GM21717 (cell line): ENCODE measurements around the gene ADARB1.

Source experiments
- ATAC-seq: cut with Tn5 transposase; IDR thresholded peaks from one replicate; pipeline ENCODE4 v1.9.1; 2021; ENCODE audit warnings: mild to moderate bottlenecking, moderate library complexity; ENCODE audit not compliant: unreplicated experiment

Gene ADARB1

DNA sequence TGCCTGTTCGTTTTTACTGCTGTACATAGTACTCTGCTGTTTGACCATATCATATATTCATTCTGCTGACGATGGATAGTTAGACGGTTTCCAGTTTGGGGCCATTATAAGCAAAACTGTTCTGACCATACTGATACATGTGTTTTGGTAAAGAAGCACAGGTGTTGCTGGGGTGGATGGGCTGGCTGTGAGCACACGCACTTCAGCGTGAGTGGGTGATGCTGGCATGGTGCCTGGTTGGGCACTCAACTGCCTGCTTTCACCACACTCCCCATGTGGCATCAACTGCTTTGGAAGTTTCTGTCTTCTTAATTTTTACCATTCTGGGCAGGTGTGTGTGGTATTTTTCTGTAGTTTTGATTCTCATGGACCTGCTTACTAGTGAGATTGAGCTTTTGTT lies 37.3 kb downstream of the ADARB1 start:
- ATAC-seq = no peak

DNA sequence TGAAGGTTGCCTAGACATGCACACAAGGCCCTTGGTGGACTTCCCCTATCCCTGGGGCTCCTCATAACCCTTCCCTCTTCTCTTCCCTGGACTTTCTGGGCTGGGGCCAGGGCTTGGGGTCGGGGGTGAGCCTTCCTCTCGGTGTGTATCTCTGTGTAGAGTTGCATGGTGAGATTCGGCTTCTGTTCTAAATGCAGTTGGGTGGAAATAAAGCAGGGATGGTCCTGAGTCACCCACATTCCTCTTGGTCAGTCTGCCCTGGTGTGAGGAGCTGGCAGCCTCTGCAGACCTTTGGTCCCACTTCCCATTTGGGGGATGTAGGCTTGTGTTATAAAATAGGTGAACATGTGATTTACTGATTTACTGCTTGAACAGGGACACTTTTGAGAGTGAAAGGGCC lies 38.0 kb downstream of the ADARB1 start:
- no peak for ATAC-seq

DNA sequence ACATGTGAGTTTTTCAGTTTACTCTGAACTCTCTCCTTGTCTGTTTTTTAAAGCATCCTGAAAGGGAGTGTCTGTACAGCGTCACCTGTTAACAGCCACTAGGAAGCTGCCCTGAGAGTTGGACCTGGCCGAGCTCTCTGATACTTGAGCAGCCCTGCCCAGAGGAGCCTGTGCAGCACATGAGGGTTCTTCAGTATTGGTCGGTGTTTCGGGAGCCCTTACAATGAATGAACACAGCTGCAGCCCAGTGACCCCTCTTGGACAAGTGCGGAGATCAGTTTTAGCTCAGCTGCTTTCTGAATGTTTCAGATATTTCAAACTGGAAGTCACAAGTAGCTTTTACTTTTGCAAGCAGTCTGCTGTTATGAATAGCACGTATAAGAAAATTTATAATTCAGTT lies 39.2 kb downstream of the ADARB1 start:
- ATAC-seq = no peak

GRCh38 chr21:45114072-45114471 lies 39.7 kb downstream of the ADARB1 start:
- no peak for ATAC-seq

- ATAC-seq = no peak
These were observed 40.1 kb downstream of the ADARB1 start for GRCh38 chr21:45114475-45114874.

- no peak for ATAC-seq
These were observed 40.8 kb downstream of the ADARB1 start for GRCh38 chr21:45115141-45115540.

GRCh38 chr21:45116066-45116465 lies 41.7 kb downstream of the ADARB1 start:
- no peak for ATAC-seq

DNA sequence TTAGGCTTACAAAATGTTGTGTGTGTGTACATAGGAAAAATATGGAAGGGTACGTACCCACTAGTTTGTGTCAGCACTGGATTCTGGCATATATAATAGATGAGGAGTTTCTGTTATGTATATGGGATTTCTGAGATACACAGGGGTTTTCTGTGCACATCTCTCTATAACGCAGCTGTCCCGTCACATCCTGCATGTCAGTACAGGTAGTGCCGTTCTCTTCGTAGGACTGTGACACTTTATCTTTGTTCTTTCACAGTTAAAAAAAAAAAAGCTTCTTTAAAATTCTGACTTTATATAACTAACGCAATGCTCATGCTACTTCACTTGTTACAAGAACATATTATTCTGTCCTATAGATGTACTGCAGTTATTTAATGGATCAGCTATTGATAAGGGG lies 42.9 kb downstream of the ADARB1 start:
- ATAC-seq = no peak

DNA sequence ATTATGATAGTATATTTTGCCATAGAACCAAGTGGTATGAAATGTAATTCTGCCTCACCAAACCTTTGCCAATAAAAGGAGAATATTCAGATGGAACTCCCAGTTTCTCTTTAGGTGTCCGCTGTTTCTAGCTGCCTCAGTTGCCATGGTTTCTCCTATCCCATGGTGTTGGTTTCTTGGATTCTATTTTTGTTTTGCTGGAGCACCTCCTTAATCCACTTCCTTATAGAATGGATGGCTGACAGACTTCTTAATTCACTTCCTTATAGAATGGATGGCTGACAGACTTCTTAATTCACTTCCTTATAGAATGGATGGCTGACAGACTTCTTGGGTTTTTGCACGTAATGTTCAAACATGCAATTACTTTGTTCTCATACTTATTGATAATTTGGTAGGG lies 43.7 kb downstream of the ADARB1 start:
- ATAC-seq = no peak

DNA sequence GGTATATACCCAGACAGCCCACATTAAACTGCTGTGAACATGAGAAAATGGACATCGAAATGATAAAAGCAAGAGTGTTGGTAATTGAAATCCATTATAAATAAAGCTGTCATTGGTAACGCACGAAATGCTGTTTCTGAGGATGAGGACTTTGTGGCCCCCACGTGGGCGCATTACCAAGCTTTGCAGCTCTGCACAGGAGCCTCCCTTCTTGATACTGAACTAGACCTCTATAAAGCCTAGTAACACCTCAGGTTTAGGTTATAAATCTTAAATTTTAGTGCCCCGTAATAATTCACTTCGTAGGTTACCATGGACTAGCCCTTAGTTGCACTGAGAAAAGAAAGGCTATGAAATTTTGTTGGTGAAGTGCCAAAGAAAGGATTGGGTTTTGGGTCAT lies 45.4 kb downstream of the ADARB1 start:
- no peak for ATAC-seq

- ATAC-seq = no peak
These were observed 46.6 kb downstream of the ADARB1 start for GRCh38 chr21:45120975-45121374.

DNA sequence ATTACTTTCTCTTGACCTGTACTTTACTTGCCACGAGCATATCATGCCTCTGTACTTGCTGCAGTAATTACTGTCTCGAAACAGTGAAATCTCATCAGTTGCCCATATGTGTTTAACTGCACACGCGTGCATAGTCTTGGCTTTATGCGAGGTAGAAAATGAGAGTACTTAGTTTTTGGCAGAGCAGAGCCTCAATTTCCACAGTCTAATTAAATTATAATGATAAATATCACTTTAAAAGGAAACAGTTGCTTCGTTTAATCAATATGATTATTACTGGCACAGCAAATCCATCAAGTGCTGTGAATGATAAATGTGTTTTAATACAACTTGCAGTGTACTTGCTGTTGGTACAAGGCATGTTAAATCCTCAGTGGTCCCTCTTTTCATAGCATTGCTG lies 47.6 kb downstream of the ADARB1 start:
- ATAC-seq = no peak

GRCh38 chr21:45122432-45123132 lies 48.2 kb downstream of the ADARB1 start:
- no peak for ATAC-seq

GRCh38 chr21:45123440-45123839 lies 49.1 kb downstream of the ADARB1 start:
- ATAC-seq = no peak

GRCh38 chr21:45124596-45124995 lies 50.2 kb downstream of the ADARB1 start:
- no peak for ATAC-seq

- no peak for ATAC-seq
These were observed 51.0 kb downstream of the ADARB1 start for GRCh38 chr21:45125357-45125756.

DNA sequence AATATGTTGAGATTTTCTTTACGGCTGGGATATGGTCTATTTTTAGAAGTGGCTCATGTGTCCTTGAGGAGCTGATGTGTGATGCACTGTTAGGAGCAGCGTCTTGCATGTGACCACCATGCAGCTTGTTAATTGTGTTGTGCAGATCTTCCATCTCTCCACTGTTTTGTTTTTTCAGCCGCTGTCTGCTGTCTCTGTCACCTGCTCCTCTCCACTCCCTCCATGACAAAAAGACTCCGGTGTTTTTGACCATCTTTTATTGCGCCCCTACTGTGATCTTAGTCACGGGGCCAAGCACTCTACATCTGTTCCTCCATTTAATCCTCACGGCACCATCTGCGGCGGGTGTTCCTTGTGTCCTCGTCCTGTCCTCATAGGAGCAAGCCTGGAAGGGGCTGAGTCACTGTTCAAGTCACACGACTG lies 51.8 kb downstream of the ADARB1 start:
- no peak for ATAC-seq

DNA sequence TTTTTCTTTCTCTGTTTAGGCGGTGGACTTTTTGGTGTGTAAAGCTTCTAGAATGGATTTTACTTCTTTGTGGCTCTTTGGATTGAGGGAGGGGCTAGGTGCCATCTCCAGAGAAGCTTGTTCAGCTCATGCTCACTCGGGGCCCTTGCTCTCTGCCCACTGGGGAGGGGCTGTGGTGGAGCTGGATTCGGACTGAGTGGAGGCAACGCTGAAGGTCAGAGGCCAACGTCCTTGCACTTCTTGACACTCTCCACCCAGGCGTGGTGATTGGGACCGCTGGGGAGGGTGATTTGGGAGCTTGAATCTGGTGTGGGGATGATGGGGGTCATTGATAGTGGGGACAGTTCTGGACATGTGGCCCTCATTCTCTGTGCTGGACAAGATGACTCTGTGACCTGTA lies 52.6 kb downstream of the ADARB1 start:
- ATAC-seq = no peak

DNA sequence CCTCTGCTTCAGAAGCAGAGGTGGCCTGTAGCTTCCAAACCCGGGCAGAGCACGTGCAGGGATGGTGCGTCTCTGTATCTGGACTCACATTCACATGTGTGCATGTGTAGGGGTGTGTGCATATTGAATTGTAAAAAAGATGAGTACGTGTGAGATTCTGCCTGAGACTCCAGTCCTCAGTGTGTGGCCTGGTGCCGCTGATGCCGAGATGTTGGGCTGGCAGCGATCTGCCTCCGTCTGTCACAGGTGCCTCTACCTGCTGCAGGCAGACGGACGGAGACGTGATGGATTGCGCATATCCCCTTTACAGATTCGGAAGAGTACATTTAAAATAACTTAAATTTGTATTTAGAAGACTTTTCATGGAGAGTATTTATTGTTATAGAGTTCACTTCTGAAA lies 53.6 kb downstream of the ADARB1 start:
- no peak for ATAC-seq

DNA sequence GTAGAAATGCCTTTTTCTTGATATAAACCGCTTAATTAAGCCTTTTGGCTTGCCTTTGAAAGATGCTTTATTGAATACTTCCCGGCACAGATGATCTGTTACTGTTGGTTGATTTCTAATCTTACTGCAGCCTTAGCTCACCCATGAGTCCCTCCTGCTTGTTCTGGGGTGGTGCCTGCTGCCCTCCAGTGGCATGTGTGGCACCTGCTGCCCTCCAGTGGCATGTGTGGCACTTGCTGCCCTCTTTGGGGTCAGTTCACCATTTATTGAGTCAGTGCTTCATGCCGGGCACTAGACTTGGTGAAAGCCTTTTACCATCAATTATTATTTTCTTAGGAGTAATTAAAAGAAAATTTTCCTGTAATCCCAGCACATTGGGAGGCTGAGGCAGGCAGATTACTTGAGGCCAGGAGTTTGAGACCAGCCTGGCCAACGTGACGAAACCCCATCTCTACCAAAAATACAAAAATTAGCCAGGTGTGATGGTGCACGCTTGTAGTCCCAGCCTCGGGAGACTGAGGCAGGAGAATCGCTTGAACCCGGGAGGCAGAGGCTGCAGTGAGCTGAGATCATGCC lies 54.3 kb downstream of the ADARB1 start:
- ATAC-seq = no peak

DNA sequence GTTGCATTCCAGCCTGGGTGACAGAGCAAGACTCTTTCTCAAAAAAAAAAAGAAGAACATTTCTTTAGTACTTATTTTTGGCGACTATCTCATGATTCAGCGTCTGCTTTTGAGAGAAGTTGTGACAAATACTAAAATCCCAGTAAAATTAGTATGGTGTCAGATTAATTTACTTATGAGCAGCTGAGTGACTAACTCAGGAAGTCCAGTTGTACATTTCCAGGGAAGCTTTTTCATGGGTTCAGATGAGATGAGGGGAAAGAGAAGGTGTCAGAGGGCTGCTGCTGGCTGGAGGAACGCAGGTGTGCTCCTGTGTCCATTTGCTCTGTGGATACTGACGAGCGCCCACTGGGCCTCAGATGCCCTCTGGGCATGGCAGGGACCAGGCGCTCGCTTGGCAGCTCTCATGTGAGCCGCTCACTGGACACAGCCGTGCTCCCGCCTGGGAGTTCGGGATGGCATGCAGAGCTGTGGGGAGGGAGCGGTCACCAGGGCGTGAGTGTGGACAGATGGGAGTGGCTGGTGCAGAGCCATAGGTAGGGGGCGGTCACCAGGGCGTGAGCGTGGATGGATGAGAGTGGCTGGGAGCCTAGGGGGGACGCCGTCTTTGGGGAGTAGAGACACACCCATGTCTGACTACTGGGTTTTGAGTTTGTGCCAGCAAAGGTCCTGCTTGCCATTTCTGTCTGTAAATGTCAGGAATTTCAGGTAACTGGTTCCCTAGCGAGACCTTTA lies 55.0 kb downstream of the ADARB1 start:
- ATAC-seq = no peak

- ATAC-seq = no peak
These were observed 56.0 kb downstream of the ADARB1 start for GRCh38 chr21:45130324-45130774.
